Measurements from ENCODE around the gene CSNK1G2. TPM values are rescaled to one million over a fixed set of nuclear protein-coding genes. Genes with fewer than 3 reads are reported as not detected.

CSNK1G2 gene
- total RNA-seq, 1 experiment from 2014 or later, result 44.4 TPM

DNA sequence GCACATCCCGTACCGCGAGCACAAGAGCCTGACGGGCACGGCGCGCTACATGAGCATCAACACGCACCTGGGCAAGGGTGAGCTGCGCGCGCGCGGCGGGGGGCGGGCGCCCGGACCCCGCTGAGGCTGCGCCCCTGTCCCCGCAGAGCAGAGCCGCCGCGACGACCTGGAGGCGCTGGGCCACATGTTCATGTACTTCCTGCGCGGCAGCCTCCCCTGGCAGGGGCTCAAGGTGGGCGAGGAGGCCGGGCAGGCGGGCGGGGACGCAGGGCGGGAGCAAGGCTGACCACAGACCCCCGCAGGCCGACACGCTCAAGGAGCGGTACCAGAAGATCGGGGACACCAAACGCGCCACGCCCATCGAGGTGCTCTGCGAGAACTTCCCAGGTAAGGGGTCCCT is 38.0 kb downstream of the CSNK1G2 start:
- CTCF ChIA-PET, result no interaction called here
- BruUV-seq (replicated peaks), result no TSS peak
- TF ChIP-seq, protein P1, sequence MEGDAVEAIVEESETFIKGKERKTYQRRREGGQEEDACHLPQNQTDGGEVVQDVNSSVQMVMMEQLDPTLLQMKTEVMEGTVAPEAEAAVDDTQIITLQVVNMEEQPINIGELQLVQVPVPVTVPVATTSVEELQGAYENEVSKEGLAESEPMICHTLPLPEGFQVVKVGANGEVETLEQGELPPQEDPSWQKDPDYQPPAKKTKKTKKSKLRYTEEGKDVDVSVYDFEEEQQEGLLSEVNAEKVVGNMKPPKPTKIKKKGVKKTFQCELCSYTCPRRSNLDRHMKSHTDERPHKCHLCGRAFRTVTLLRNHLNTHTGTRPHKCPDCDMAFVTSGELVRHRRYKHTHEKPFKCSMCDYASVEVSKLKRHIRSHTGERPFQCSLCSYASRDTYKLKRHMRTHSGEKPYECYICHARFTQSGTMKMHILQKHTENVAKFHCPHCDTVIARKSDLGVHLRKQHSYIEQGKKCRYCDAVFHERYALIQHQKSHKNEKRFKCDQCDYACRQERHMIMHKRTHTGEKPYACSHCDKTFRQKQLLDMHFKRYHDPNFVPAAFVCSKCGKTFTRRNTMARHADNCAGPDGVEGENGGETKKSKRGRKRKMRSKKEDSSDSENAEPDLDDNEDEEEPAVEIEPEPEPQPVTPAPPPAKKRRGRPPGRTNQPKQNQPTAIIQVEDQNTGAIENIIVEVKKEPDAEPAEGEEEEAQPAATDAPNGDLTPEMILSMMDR (IDR thresholded peaks at IDR 0.05; ENCODE audit: insufficient read depth in 1 of 2, low read depth in 1 of 2, low read length in 1 of 2, severe bottlenecking in 1 of 2, unreplicated experiment in 1 of 2), result no peak
- no peaks in the 10 kb centered on the region for H3K9me3 Mint-ChIP-seq (ENCODE audit: unreplicated experiment)
- no peaks in the 10 kb centered on the region for H3K4me1 Mint-ChIP-seq (ENCODE audit: low read depth, unreplicated experiment)
- Histone ChIP-seq H3K27me3 (replicated peaks; ENCODE audit: control insufficient read depth, insufficient read depth, low read length) (no peaks in the 10 kb centered on the region), H3K36me3 (ENCODE audit: control insufficient read depth, insufficient read depth, low read length) (no peaks in the 10 kb centered on the region), H3K4me1 (no peaks in the 10 kb centered on the region), H3K9me3 (no peaks in the 10 kb centered on the region), H3K4me3 (ENCODE audit: low read depth, low read length) (no peak overlapping the region)
- intact Hi-C loops (cut with micrococcal nuclease; ENCODE audit: unreplicated experiment), result no loop called here
- no peaks in the 10 kb centered on the region for H3K27me3 Mint-ChIP-seq (ENCODE audit: insufficient read depth, unreplicated experiment)
- H3K4me3 Mint-ChIP-seq (ENCODE audit: unreplicated experiment), result no peak overlapping the region
- POLR2A ChIA-PET, result no interaction called here
- no peak overlapping the region for H3K27ac Mint-ChIP-seq (ENCODE audit: unreplicated experiment)
- H3K36me3 Mint-ChIP-seq (ENCODE audit: insufficient read depth, unreplicated experiment), result peaks cover 38% of the 10 kb centered on the region
- no peak for DNase-seq

DNA sequence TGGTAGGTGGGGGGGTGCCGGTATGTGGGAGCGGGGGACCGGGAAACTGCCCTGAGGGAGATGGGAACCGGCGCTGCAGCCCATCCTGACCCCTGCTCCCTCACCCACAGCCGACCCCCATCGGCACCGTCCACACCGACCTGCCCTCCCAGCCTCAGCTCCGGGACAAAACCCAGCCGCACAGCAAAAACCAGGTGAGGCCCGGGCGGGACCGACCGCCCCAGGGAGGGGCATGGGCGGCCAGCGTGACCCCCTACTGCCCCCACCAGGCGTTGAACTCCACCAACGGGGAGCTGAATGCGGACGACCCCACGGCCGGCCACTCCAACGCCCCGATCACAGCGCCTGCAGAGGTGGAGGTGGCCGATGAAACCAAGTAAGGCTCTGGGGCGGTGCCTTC is 38.7 kb downstream of the CSNK1G2 start:
- no TSS peak for BruUV-seq (replicated peaks)
- Histone ChIP-seq H3K36me3 (ENCODE audit: control insufficient read depth, insufficient read depth, low read length) (no peaks in the 10 kb centered on the region; the same call in 1 of the 2 replicates), H3K4me1 (no peaks in the 10 kb centered on the region), H3K27me3 (replicated peaks; ENCODE audit: control insufficient read depth, insufficient read depth, low read length) (no peaks in the 10 kb centered on the region), H3K4me3 (ENCODE audit: low read depth, low read length) (no peak overlapping the region), H3K9me3 (no peaks in the 10 kb centered on the region)
- TF ChIP-seq, protein P1 (IDR thresholded peaks at IDR 0.05; ENCODE audit: insufficient read depth in 1 of 2, low read depth in 1 of 2, low read length in 1 of 2, severe bottlenecking in 1 of 2, unreplicated experiment in 1 of 2), result no peak
- Mint-ChIP-seq H3K27me3 (ENCODE audit: insufficient read depth, unreplicated experiment) (no peaks in the 10 kb centered on the region), H3K27ac (ENCODE audit: unreplicated experiment) (no peak overlapping the region), H3K9me3 (ENCODE audit: unreplicated experiment) (no peaks in the 10 kb centered on the region), H3K36me3 (ENCODE audit: insufficient read depth, unreplicated experiment) (peaks cover 42% of the 10 kb centered on the region), H3K4me1 (ENCODE audit: low read depth, unreplicated experiment) (no peaks in the 10 kb centered on the region), H3K4me3 (ENCODE audit: unreplicated experiment) (no peak overlapping the region)
- DNase-seq, result no peak
- ChIA-PET POLR2A (no interaction called here), CTCF (no interaction called here)
- intact Hi-C loops (cut with micrococcal nuclease; ENCODE audit: unreplicated experiment), result no loop called here

DNA sequence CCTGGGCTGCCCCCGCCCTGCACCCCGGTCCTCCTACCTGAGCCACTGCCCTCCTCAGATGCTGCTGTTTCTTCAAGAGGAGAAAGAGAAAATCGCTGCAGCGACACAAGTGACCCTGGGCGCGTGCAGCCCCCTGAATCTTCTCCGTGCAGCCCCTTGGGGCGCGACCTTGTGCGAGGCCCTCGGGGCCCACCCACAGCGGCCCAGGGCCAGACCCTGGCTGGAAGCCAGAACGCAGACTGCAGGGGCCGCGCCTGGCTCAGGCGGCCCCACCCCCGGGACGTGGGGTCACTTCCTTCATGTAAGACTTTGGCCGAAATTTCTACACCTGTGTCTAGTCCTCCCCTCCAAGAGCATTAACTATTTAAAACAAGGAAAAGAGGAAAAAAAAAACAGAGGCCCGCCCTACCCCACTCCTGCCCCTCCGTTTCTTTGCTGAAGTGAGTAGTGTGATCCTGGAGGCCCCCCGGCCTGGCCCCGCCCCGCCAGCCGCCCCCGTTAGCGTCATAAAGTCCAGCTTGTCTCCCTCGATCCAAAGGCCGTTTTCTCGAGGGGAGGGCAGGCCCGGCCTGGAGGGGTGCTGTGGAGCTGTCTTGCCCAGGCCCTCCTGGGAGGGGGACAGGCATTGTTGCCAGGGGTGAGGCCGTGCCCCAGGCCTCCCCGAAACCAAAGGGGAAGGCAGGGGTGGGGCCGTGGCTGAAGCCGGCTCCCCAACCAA is 39.3 kb downstream of the CSNK1G2 start:
- no peak for DNase-seq
- no peaks in the 10 kb centered on the region for H3K9me3 Mint-ChIP-seq (ENCODE audit: unreplicated experiment)
- POLR2A ChIA-PET, result no interaction called here
- no peak overlapping the region for H3K27ac Mint-ChIP-seq (ENCODE audit: unreplicated experiment)
- TSS peak; percentile 58 for BruUV-seq (replicated peaks)
- no peaks in the 10 kb centered on the region for H3K4me1 Mint-ChIP-seq (ENCODE audit: low read depth, unreplicated experiment)
- CTCF ChIA-PET, result no interaction called here
- Histone ChIP-seq H3K9me3 (no peaks in the 10 kb centered on the region), H3K4me3 (ENCODE audit: low read depth, low read length) (no peak overlapping the region), H3K36me3 (ENCODE audit: control insufficient read depth, insufficient read depth, low read length) (no peaks in the 10 kb centered on the region; the same call in none of the 2 replicates), H3K27me3 (replicated peaks; ENCODE audit: control insufficient read depth, insufficient read depth, low read length) (no peaks in the 10 kb centered on the region), H3K4me1 (no peaks in the 10 kb centered on the region)
- no peak overlapping the region for H3K4me3 Mint-ChIP-seq (ENCODE audit: unreplicated experiment)
- H3K36me3 Mint-ChIP-seq (ENCODE audit: insufficient read depth, unreplicated experiment), result peaks cover 47% of the 10 kb centered on the region
- TF ChIP-seq, protein P1 (IDR thresholded peaks at IDR 0.05; ENCODE audit: insufficient read depth in 1 of 2, low read depth in 1 of 2, low read length in 1 of 2, severe bottlenecking in 1 of 2, unreplicated experiment in 1 of 2), result no peak
- intact Hi-C loops (cut with micrococcal nuclease; ENCODE audit: unreplicated experiment), result no loop called here
- H3K27me3 Mint-ChIP-seq (ENCODE audit: insufficient read depth, unreplicated experiment), result no peaks in the 10 kb centered on the region
